NCI-H146 treated with DMSO at 0.1 percent for 48 hours (cell line): ENCODE measurements around the gene THRB.
"Not testable (repeated sequence)": the region's sequence is repeated elsewhere in the genome, so short reads cannot be mapped to it uniquely, and the experiment has no call there.

ENCODE experiments used
- DNase-seq: peaks from one replicate; lab custom pipeline; 2025; ENCODE audit not compliant: unreplicated experiment; lab: John Stamatoyannopoulos, UW

The THRB gene

GRCh38 chr3:24451461-24452099 is 43.1 kb downstream of the THRB start:
- no peak for DNase-seq

- no peak for DNase-seq
These were observed 44.3 kb downstream of the THRB start for GRCh38 chr3:24450160-24450907.

GRCh38 chr3:24447836-24448235 is 46.8 kb downstream of the THRB start:
- DNase-seq: no peak

GRCh38 chr3:24446032-24446431 is 48.6 kb downstream of the THRB start:
- DNase-seq: no peak

- DNase-seq: no peak
These were observed 51.2 kb downstream of the THRB start for GRCh38 chr3:24443476-24443875.

- no peak for DNase-seq
These were observed 53.7 kb downstream of the THRB start for GRCh38 chr3:24440760-24441464.

GRCh38 chr3:24439021-24439420 is 55.6 kb downstream of the THRB start:
- DNase-seq: no peak

- no peak for DNase-seq
These were observed 57.3 kb downstream of the THRB start for GRCh38 chr3:24437326-24437725.

GRCh38 chr3:24435584-24435983 is 59.1 kb downstream of the THRB start:
- DNase-seq: no peak

- DNase-seq: no peak
These were observed 60.0 kb downstream of the THRB start for GRCh38 chr3:24434651-24435050.

- no peak for DNase-seq
These were observed 60.6 kb downstream of the THRB start for GRCh38 chr3:24433838-24434591.

GRCh38 chr3:24432989-24433388 is 61.7 kb downstream of the THRB start:
- DNase-seq: no peak

GRCh38 chr3:24428481-24428880 is 66.2 kb downstream of the THRB start:
- DNase-seq: no peak

GRCh38 chr3:24426896-24427295 is 67.8 kb downstream of the THRB start:
- no peak for DNase-seq

GRCh38 chr3:24420829-24421228 is 73.8 kb downstream of the THRB start:
- DNase-seq: not testable (repeated sequence)

- no peak for DNase-seq
These were observed 74.4 kb downstream of the THRB start for GRCh38 chr3:24420224-24420623.

GRCh38 chr3:24419067-24419791 is 75.4 kb downstream of the THRB start:
- no peak for DNase-seq

- DNase-seq: no peak
These were observed 76.9 kb downstream of the THRB start for GRCh38 chr3:24417730-24418129.

GRCh38 chr3:24416224-24416623 is 78.4 kb downstream of the THRB start:
- DNase-seq: no peak

- DNase-seq: no peak
These were observed 78.8 kb downstream of the THRB start for GRCh38 chr3:24415824-24416223.

- DNase-seq: not testable (repeated sequence)
These were observed 81.0 kb downstream of the THRB start for GRCh38 chr3:24413662-24414061.
